NCI-H2029 treated with DMSO at 0.1 percent for 48 hours (cell line): ENCODE results near the gene TUT1.
"Not testable (repeated sequence)": the region's sequence is repeated elsewhere in the genome, so short reads cannot be mapped to it uniquely, and the experiment has no call there.

Experiments
- DNase-seq: peaks from one replicate; lab custom pipeline; 2025; lab: John Stamatoyannopoulos, UW

The TUT1 gene

GRCh38 chr11:62556108-62556874, 35.0 kb downstream of the TUT1 start:
- peak; percentile 61 for DNase-seq

GRCh38 chr11:62555464-62556107, 35.7 kb downstream of the TUT1 start:
- no peak for DNase-seq

- no peak for DNase-seq
Measured at GRCh38 chr11:62554387-62555167, 36.7 kb downstream of the TUT1 start.

GRCh38 chr11:62553839-62554361, 37.4 kb downstream of the TUT1 start:
- DNase-seq = no peak

GRCh38 chr11:62553080-62553838, 38.1 kb downstream of the TUT1 start:
- no peak for DNase-seq

- no peak for DNase-seq
Measured at GRCh38 chr11:62552485-62553079, 38.7 kb downstream of the TUT1 start.

GRCh38 chr11:62550478-62550877, 40.8 kb downstream of the TUT1 start:
- not testable (repeated sequence) for DNase-seq

- DNase-seq = no peak
Measured at GRCh38 chr11:62548545-62549335, 42.6 kb downstream of the TUT1 start.

- no peak for DNase-seq
Measured at GRCh38 chr11:62547691-62548281, 43.5 kb downstream of the TUT1 start.

GRCh38 chr11:62546929-62547625, 44.2 kb downstream of the TUT1 start:
- DNase-seq = no peak

GRCh38 chr11:62546244-62546928, 44.9 kb downstream of the TUT1 start, which contains the start of gene AHNAK:
TSS of gene AHNAK (minus strand) at chr11:62546806. CDS start at chr11:62536098, 10,708 bp downstream.
- DNase-seq = no peak

GRCh38 chr11:62545437-62546243, 45.7 kb downstream of the TUT1 start:
- DNase-seq = no peak

GRCh38 chr11:62544581-62545436, 46.5 kb downstream of the TUT1 start:
- DNase-seq = no peak

GRCh38 chr11:62543680-62544444, 47.5 kb downstream of the TUT1 start:
- no peak for DNase-seq

GRCh38 chr11:62542750-62543567, 48.4 kb downstream of the TUT1 start:
- peak; percentile 63 for DNase-seq
